ENCODE measurements around the gene TRAM2. TPM values are rescaled to one million over a fixed set of nuclear protein-coding genes. Genes with fewer than 3 reads are reported as not detected.

Gene TRAM2
- polyA plus RNA-seq, 4 donors: 34.7 to 48.5 (median 46.5) TPM

DNA sequence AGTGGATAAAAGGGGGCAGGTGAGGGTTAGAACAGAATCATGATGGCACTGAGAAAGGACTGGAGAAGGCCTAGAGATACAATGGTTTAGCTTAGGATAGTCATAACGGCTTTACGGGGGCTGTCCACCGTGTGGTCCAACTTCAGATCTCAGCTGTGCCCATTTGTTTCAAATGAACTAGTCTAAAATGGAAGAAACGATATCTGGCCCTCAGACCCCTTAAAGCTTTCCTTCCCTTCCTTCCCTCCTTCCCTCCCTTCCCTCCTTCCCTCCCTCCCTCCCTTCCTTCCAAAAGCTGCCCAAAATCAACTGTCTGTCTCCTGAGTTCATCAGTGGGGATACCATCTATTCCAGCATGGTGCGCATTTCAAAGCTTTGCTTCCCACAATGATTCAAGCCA is 27.9 kb downstream of the TRAM2 start:
- DNase-seq (ENCODE audit: low read depth in 4 of 4, low spot score in 3 of 4): no peak

DNA sequence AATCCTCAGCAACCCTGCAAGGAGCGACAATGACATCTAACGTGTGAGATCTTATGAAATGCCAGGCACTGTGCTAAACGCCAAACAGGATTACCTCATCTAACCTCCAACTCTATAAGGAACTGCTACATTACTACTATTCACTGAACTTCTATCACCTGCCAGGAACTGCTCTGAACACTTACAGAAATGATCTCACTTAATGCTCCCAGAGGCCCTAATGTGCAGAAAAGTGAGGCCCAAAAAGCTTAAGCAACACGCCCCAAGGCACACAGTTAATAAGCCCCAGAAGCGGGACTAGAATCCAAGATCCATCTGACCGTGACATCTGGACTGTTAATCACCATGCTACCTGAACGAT is 28.5 kb downstream of the TRAM2 start:
- DNase-seq (ENCODE audit: low read depth in 4 of 4, low spot score in 3 of 4): no peak

DNA sequence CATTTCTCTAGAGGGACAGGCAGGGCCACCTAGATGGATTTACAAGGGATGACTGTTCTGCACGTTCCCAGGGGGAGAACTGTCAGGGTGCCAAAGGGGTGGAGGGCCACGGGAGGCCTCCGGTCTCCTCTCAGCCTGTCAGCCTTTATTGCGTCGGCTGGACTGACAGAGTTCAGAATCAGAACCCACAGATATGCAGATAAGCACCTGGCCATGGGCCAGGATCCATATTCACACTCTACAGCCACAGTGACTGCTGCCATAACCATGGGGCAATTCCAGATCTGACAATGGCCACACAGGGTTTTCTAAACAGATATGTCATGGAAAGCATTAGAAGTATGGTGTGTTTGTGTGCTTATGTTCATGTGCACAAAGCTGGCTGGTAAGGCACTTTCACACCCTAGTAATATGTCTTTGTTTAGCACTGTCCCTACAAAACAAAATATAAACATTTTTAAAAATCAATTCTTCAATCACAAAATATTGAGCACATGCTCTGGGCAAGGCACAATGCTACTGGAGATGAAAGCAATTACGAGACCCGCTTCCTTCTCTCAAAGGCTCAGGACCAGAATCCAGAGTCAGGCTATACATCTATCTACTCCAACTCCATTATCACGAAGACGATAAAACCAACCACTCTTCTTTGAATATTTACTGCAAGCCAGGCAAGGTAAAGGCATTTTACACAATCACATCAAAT is 29.1 kb downstream of the TRAM2 start:
- no peak for DNase-seq (ENCODE audit: low read depth in 4 of 4, low spot score in 3 of 4)

DNA sequence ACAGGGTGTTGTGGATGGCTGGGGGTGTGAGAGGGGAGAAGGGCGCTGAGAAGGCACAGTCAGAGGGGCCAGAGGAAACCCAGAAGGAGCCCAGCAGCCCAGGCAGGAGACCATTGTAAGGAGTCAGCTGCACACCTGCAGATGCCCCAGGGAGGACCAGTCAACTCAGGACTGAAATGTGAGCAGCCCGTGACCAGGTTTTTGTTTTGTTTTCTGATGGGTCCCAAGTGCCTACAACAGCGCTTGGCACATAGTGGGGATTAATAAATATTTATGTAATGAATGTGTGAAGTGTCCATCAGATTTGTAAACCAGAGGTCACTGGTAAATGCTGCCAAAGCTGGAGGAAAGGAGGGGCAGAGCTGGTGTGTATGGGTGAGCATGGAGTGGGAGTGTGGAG is 30.2 kb downstream of the TRAM2 start:
- DNase-seq (ENCODE audit: low read depth in 4 of 4, low spot score in 3 of 4): no peak

DNA sequence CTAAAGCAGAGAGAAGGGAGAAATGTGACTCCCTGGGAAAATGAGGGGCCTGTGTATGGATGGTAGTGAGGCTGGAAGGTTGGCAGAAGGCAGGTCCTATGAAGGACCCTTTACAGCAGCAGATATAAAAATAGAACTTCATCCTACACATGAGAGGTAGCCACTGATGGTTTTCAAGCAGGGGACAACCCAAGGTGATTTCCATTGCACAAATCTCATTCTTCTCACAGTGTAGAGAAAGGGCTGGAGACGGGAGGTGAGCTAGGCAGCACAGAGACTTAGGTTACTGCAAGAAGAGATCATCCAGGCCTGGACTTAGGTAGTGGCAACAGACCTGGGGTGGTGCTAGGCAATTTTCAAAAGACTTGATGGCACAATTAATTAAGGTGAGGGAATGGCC is 30.7 kb downstream of the TRAM2 start:
- no peak for DNase-seq (ENCODE audit: low read depth in 4 of 4, low spot score in 3 of 4)

DNA sequence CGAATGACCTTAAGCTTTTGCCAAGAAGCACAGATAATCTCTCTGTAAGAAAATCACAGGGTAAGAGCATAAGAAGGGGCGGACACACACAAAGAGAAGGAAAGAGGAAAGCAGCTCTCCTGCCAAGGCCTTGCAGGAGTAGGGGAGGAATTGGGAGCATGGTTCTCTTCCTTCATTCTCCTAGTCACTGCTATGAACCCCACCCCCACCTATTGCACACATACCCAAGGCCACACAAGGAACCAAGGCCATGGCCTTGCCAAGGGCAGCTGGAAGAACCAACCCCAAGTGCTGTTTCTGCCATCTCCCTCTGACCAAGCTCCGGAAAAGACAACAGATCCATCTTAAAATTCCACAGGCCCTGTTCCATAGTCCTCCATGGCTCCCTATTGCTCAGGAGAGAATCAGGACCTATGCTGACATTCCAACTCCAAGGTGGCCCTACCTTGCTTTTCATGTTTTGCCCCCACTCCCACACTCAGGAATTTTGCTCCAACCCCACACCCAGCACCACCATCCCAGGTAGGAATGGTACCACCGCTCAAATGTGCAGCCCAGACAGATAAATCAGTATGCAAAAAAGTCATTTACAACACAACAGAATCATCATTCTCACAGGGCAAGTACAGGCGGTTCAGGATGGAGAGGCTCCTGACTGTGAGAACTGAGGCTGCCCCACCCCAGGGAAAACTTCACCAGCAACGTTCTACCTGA is 31.3 kb downstream of the TRAM2 start:
- no peak for DNase-seq (ENCODE audit: low read depth in 4 of 4, low spot score in 3 of 4)

DNA sequence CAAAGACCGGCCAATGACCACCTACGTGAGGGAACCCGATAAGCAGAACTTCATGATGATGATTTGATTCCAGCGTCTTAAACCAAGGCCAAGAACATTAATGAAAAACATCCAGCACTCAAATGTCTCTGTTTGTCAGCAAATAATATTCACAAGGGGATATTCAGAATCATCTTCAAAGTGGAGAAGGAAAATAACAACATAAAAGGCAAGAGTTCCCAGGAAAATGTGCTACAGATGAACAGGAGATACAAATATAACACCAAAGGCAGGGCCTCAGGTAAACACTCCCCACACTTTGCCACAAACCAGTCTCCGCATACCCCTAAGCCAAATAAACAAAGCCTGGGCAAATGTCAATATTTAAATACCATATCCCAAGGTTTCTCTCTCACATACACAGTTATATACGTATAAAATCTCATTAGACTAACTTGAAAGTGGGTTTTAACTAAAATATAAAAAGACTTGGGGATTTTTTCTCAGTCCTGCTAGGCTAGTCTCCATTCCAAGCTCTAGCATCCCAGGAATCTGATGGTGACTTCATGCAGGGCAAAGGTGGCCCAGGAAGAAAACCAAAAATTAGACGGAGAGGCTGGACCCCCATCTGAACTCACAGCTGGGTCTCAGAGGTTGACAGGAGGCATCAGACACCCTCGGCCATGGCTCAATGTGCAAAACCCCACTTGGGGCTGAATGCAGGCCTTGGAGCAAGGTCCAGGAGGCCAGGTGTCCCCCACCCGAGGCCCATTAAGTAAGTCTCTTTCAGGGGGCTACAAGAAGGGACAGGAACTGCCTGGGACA is 32.1 kb downstream of the TRAM2 start:
- no peak for DNase-seq (ENCODE audit: low read depth in 4 of 4, low spot score in 3 of 4)

DNA sequence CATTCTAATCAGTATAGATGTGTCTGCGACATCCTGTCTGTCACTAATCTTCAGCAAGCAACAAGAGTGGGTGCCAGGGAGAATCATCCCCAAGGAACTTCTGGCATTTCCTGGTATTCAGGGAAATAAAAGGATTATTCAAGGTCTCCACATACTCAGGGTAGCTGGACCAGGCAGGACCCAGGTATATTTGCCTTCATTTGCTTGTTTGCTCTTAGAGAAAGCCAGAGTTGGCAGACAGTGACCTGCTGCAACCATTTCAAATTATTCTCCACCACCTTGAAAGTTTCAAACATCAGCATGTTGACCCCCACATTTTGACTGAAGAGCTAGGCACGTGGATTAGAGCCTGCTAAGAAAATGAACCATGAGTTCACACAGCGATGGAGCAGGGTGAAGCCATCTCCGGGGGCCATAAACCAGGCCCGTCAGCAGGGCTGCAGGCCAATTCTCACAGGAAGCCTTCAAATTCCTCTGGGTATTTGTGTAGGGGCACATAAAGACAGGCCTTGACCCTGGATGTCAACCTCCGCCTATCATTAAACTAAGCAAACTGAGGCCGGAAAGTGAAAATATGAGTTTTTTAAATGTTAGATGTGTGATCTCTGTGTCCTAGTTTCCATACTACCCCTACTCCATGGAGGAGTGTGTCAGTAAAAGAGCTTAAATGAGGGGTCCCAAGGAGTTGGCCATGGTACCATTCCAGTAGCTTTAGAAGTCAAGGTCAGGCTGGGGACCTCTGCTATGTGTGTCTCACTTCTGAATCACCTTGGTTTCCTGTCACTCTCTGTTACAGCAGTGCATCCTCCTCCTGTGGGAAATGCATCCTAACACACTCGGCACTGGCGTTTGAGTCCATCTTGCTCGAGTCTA is 32.9 kb downstream of the TRAM2 start:
- DNase-seq (ENCODE audit: low read depth in 4 of 4, low spot score in 3 of 4): no peak

DNA sequence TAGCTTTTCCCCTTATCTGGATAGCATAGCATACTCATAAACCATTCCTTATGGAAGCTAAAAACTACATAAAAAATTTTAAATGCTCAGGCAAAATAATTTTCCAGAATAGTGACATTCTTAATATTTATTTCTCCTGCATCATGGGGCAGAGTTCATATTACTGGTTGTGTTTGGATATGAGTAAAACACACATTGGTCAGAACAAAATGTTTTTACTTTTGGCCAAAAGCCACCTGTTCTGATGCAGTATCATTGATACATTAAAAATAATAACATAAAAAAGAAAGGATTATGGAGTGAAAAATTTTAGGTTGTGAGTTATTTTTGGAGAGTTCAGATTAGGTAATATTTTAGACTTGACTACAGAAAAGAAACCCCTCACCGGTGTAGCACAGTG is 33.6 kb downstream of the TRAM2 start:
- DNase-seq (ENCODE audit: low read depth in 4 of 4, low spot score in 3 of 4): no peak

DNA sequence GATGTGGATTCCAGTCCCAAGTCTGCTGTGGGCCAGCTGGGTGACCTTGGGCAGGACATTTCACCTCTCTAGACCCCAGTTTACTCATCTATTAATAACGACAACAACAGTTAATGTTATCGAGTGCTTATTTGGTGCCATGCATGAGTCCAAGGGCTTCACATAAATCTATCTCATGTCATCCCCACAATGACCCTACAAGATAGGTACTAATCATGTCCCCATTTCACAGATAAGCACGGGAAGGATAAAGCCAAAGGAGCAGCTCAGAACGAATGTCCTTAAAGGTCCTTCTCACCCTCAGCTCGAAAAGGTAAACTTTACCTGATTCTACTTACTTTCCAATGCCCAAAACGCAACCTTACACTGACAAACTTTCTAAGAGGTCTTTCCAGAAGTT is 35.7 kb downstream of the TRAM2 start:
- no peak for DNase-seq (ENCODE audit: low read depth in 4 of 4, low spot score in 3 of 4)

DNA sequence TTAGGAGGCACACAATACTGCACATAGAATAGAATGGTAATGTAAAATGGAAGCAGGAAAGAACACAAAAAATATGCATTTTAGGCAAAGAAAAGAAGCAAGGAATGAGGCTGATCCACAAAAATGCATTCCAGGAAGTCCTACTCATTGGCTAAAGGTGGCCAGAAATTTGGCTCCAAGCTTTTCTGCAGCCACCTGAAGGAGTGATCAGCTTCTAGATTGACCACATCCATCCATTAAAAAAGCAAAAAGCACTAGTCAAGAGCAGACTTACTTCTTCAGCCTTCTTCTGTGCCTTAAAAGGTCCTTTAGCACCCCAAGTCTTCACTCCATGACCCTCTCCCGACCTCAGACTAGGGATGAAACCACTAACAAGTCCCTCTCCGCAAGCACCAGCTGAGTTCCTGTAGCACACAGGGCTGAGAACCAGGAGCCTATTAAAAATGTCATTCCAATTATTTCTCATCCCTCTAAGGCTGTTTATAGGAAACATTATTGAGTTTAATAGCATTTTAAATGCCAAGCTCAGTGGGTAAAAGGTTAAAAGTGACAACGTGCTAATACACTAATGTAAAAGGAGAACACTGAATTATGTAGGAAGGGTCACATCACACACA is 36.5 kb downstream of the TRAM2 start:
- no peak for DNase-seq (ENCODE audit: low read depth in 4 of 4, low spot score in 3 of 4)

DNA sequence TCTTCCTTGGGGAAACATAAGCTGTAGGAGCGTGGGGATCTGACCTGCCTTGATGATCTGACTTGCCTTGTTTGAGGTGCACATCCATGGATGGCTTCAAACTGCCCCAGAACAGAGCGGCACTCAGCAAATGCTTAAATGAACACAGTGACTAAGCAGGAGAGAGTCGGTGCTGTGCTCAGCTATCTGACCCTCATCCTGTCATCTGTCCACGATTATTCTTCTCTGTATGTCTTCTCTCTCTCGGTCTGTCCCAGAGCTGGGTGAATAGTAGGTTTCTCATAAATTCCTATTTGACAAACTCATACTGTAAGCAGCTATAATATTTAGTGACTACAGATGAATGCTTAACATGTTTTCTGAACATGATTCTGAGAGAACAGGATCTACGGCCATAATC is 37.3 kb downstream of the TRAM2 start:
- DNase-seq (ENCODE audit: low read depth in 4 of 4, low spot score in 3 of 4): no peak

DNA sequence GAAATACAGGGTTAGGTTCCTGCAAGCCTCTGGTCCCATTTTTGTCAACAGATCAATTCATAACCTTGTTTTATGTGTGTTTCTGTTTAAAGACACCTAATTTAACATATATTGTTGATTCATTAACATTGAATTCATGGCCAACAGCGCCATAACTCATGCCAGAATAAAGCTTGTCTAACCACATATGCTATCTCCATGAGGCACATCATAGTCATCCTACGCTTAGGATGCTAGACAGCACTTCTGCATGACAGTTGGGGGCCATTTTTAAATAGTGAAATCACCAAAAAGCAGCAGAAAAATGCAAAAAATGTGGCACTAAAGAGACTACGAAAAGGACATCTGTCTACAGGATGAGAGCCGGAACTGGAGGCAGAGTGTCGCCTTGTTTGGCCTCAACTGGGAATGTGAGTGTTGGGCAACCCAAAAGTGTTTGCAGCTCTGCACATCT is 37.9 kb downstream of the TRAM2 start:
- no peak for DNase-seq (ENCODE audit: low read depth in 4 of 4, low spot score in 3 of 4)

DNA sequence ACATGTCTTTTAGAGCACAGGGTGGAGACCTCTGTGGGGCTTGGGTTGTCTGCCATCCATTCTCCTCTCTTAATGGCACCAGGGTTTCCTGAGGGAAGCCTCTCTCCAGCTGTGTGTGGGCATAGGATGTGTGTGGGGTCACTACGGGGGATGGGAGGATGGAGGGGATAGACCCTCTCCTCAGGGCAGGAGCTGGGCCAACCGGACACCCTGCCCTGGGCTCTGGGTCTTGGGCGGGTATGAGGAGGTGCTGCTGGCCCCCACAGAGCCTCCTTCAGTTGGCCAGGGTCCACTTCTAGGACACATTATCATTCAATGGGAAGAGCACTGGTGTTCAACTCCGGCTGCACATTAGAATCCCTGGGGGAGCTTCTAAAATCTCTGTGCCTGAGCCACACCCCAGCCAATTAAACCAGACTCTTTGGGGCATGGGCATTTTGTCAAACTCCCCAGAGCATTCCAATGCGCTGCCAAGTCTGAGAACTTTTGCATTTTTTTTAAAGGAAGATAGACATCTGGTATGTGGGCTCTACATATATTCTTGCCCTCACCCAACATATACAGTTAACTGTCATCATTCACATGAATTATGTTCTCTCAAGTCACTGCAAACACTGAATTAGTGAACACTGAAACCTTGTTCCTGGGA is 38.5 kb downstream of the TRAM2 start:
- DNase-seq (ENCODE audit: low read depth in 4 of 4, low spot score in 3 of 4): no peak

DNA sequence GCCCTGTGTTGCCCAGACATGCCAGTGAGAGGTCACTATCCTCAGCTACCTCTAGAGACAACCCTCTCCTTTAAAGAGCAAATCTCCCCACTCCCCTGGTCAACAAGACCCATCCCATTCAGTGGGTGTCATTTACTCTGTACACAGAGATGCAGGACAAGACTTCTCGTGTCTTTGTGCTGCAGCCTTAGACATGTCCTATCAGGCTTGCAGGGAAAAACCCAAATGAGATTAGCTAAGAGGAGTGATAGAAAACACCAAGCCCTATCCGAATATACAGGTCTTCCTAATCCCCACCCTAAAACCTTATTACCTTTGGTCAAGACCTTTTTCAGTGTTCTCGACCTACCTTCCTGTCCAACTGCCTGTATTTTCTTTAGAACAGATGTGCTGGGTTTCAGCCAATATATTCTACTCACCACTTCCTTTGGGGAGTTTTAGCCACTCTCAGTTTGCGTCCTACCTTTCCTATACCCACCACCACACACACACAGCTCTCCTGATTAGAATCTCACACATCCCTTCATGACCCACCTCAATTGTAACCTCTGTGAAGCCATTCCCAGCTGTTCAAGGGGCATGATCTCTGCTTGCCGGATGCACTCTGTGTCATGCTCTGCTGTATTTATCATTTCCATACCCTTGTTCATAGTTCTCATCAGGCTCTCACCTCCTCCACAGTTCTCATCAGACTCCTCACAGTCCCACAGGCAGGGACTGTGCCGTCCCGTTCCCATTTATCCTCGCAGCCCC is 39.7 kb downstream of the TRAM2 start:
- no peak for DNase-seq (ENCODE audit: low read depth in 4 of 4, low spot score in 3 of 4)

DNA sequence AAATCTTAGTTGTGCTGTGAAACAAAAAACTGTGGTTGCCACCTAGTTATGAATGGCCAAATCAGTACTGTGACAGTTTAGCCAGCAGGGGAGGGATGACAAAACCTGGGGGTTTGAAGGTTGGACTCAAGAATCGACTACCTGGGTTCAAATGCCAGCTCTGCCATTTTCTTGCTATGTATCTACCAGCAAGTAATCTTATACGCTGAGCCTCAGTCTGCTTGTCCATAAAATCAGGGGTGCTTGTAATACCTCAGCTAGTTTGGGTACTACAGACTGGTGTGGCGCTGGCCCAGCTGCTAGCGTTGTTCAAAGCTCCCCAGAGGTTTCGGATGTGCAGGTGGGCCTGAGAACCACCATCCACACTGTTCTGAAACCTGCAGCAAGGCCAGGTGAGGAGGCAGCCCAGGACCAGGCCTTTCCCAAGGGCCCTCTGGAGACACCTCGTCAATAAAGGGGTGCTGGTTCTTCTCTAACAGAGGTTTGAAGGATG is 40.4 kb downstream of the TRAM2 start:
- no peak for DNase-seq (ENCODE audit: low read depth in 4 of 4, low spot score in 3 of 4)

DNA sequence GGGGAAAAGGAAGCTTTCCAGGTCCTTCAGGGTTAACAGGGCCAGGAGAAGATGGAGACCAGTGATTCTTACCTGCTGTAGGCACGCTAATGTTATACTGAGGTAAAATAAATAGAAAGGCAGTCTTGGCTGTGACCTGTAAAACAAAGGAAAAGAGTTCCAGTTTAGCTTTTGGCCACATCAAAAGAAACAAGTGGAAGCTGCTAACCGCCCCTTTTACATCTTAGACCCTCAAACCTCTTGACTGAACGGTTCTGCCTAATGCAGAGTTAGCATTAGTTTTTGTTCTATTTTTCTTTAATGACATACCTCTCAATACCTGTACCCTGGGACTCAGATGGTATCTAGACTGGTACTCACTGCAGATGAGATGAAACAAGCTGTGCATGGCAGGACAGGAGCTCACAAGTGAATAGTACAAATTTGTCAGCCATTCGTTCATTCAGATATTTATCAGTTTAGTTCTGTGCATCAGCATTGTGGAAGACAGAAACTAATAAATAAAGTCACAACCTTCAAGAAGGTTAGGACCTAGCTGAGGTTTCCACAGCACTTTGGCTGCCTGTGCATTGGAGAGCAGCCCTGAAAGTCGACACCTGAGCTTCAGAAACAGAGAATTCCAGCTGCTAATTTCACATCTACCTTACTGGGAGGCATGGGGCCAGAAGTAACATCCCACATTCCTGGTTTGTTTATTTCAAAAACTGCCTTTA is 41.0 kb downstream of the TRAM2 start:
- DNase-seq (ENCODE audit: low read depth in 4 of 4, low spot score in 3 of 4): no peak

DNA sequence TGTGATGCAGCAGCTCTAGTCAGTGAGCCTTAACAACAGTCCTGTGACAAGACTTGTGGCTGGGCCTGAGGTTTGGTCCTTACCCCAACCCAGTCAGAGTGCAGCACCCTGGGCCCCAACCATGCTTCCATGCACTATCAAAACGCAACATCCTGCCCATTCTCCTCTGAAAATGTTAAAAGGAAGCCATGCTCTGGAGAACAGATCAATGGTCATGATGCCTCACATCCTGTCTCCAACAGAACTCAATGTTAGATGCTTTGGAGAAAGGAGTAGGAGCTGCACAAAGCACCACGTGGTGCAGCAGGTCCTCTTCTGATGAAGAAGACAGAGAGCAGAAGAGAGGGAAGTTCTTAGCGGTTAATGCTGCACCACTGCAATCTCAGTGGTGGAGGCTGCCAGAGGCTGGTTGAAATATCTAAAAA is 41.9 kb downstream of the TRAM2 start:
- no peak for DNase-seq (ENCODE audit: low read depth in 4 of 4, low spot score in 3 of 4)

Data from left renal pelvis (tissue), 4 donors.